ENCODE data around the gene RYR1. TPM values are rescaled to one million over a fixed set of nuclear protein-coding genes. Genes with fewer than 3 reads are reported as not detected.
"Not testable (repeated sequence)": the region's sequence is repeated elsewhere in the genome, so short reads cannot be mapped to it uniquely, and the experiment has no call there.

The RYR1 gene
- total RNA-seq, 1 donor = not detected

DNA sequence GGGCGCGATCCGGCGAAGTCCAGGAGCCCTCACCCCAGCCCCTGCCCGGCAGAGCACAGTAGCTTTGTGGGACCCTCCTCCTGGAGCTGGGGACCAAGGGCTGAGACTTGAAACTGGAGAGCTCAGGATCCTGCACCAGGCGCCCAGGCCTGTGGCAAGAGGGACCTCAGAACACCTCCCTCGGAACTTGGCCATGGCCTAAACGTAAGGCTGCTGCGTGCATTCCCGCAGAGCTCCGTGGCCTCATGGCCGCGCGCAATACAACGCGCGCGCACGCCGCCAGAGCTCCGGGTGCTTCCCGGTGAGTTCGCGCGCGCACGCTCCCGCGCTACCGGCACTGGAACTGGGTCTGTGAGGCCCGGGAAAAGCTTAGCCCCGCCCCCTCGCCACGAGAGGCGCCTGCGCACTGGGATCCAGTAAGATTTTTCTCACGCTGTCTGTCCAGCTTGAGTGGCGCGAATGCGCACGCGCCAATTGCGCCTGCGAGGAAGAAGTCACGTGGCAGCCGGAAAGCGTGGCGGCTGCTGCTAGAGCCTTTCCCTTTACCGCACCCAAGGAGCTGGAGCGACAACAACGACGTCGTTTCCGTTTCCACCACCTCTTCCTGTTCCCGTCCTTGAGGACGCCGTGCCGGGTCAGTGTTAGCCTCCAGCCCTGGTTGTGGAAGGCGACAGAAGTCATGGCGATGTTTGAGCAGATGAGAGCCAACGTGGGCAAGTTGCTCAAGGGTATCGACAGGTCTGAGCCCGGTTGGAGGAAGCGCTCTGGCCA lies 185.3 kb downstream of the RYR1 start, which contains the start of gene EIF3K:
Gene EIF3K, plus strand, starts transcription at position 599 of the 771 bp plus-strand sequence. Its CDS starts 81 bp downstream, at position 680.
- H3K4me3 ChIP-seq (ENCODE audit: low read depth, low read length) = peak within 1 kb of the TSS; percentile 99
- DNase-seq (ENCODE audit: low read depth) = peak; percentile 98
- TF ChIP-seq, protein P1, sequence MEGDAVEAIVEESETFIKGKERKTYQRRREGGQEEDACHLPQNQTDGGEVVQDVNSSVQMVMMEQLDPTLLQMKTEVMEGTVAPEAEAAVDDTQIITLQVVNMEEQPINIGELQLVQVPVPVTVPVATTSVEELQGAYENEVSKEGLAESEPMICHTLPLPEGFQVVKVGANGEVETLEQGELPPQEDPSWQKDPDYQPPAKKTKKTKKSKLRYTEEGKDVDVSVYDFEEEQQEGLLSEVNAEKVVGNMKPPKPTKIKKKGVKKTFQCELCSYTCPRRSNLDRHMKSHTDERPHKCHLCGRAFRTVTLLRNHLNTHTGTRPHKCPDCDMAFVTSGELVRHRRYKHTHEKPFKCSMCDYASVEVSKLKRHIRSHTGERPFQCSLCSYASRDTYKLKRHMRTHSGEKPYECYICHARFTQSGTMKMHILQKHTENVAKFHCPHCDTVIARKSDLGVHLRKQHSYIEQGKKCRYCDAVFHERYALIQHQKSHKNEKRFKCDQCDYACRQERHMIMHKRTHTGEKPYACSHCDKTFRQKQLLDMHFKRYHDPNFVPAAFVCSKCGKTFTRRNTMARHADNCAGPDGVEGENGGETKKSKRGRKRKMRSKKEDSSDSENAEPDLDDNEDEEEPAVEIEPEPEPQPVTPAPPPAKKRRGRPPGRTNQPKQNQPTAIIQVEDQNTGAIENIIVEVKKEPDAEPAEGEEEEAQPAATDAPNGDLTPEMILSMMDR (IDR thresholded peaks at IDR 0.05; ENCODE audit: insufficient read depth, low read length) = no peak

DNA sequence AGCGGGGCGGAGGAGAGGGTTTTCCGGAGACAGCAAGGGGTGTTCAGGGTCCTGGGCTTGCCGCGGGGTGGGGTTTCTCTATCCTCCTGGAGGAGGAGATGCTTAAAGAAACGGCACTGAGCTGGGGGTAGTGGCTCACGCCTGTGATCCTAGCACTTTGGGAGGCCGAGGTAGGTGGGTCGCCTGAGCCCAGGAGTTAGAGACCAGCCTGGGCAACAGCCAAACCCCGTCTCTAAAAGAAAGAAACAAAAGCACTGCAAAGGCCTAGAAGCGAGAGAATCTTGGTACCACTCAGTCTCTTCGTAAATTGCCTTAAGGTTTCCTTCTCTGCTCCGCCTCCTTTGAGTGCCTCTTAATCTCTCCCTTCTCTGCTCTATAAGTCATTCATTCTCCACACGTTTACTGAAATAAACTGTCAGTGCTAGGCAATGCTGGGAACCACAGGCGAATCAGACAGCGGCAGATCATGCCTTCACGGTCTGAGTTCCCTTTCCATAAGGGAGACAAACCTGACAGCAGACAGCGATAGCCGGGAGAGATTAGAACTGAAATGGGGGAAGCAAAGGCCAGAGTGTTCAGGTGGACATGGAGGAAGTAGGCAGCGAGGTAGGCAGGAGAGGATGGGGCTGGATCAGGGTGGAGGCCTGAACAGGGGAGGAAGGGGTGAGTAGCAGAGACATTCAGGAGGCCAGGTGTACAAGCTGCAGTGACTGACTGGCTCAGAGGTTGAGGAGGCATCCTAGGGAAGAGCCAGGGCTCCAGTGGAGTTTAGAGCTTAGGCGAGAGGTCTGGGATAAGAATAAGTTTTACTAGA lies 186.1 kb downstream of the RYR1 start:
- DNase-seq (ENCODE audit: low read depth) = no peak
- H3K4me3 ChIP-seq (ENCODE audit: low read depth, low read length) = peak overlapping the region; percentile 99
- TF ChIP-seq, protein P1 (IDR thresholded peaks at IDR 0.05; ENCODE audit: insufficient read depth, low read length) = no peak

DNA sequence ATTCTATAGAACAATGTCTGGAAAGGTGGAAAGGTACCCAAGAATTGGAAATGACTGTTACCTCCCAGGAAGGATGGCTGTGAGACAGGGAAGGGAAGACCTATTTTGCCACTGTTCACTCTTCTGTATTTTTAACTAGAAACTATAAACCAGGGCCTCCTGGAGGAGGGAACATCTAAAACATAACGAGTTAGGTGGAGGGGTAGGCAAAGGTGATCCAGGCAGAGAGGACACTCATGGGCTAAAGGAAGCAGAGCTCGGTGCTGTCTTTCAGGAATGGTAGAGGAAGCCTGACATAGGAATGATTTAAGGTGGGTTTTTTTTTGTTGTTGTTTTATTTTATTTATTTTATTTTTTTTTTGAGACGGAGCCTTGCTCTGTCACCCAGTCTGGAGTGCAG lies 191.3 kb downstream of the RYR1 start:
- no peak for DNase-seq (ENCODE audit: low read depth)
- H3K4me3 ChIP-seq (ENCODE audit: low read depth, low read length) = no peak overlapping the region
- TF ChIP-seq, protein P1 (IDR thresholded peaks at IDR 0.05; ENCODE audit: insufficient read depth, low read length) = no peak

DNA sequence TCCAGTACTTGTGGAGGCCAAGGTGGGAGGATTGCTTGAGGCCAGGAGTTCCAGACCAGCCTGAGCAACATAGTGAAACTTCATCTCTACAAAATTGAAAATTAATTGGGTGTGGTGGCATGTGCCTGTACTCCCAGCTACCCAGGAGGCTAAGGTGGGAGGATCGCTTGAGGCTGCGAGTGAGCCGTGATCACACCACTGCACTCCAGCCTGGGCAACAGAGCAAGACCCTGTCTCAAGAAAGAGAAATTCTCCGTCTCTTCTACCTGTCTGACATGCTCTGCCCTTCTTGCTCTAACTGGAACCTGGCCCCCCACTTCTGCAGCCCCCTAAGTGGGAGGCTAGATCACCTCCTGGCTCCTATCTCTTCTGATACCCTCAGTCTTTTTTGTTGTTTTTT lies 192.9 kb downstream of the RYR1 start:
- TF ChIP-seq, protein P1 (IDR thresholded peaks at IDR 0.05; ENCODE audit: insufficient read depth, low read length) = no peak
- DNase-seq (ENCODE audit: low read depth) = no peak
- no peak overlapping the region for H3K4me3 ChIP-seq (ENCODE audit: low read depth, low read length)

DNA sequence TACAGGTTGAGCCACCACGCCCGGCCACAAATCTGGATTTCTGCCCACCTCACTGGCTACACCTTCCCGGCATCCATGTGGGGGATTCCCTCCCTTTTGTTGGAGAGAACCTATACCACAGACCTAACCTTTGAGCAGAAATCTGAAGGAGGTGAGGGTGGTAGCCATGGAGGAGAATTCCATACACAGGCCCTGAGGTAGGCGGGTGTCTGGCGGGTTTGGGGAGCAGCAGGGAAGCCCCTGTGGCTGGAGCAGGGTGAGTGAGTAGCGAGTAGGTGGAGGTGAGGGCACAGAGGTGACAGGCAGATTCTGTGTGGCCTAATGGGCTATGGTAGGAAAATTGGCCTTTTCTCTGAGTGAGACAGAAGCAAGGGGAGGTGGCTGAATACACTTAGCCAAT lies 196.1 kb downstream of the RYR1 start:
- TF ChIP-seq, protein P1 (IDR thresholded peaks at IDR 0.05; ENCODE audit: insufficient read depth, low read length) = no peak
- no peak overlapping the region for H3K4me3 ChIP-seq (ENCODE audit: low read depth, low read length)
- no peak for DNase-seq (ENCODE audit: low read depth)

DNA sequence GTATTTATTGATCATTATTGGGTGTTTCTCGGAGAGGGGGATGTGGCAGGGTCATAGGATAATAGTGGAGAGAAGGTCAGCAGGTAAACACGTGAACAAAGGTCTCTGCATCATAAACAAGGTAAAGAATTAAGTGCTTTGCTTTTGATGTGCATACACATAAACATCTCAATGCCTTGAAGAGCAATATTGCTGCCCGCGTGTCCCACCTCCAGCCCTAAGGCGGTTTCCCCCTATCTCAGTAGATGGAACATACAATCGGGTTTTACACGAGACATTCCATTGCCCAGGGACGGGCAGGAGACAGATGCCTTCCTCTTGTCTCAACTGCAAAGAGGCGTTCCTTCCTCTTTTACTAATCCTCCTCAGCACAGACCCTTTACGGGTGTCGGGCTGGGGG lies 197.8 kb downstream of the RYR1 start:
- not testable (repeated sequence) for DNase-seq (ENCODE audit: low read depth); H3K4me3 ChIP-seq (ENCODE audit: low read depth, low read length)

DNA sequence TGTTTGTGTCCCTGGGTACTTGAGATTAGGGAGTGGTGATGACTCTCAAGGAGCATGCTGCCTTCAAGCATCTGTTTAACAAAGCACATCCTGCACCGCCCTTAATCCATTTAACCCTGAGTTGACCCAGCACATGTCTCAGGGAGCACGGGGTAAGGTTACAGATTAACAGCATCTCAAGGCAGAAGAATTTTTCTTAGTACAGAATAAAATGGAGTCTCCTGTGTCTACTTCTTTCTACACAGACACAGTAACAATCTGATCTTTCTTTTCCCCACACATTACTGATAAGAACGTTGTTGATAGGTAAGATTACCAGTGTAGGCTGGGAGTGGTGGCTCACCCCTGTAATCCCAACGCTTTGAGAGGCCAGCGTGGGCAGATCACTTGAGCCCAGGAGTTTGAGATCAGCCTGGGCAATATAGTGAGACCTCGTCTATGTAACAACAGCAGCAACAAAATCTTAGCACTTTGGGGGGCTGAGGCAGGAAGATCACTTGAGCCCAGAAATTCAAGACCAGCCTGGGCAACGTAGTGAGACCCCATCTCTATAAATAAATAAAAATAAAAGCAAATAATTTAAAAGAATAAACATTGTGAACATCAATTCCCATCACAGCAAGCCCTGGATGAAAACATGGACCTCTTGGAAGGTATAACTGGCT lies 198.5 kb downstream of the RYR1 start:
- H3K4me3 ChIP-seq (ENCODE audit: low read depth, low read length); DNase-seq (ENCODE audit: low read depth): not testable (repeated sequence)

All from fibroblast of the aortic adventitia (primary cell).